Muscle layer of colon (tissue), 2 donors: Measurements from ENCODE around the gene RAD51B.

Experiments
- H3K27ac ChIP-seq: one replicate; pipeline ENCODE4 v1.7.0; 2013; ENCODE audit warnings: low read depth, mild to moderate bottlenecking, low read length, moderate library complexity
- H3K27me3 ChIP-seq, 2 donors: one replicate each; pipeline ENCODE4 v1.7.0; 2013; ENCODE audit warnings: low read length in 2 of 2, mild to moderate bottlenecking in 2 of 2; ENCODE audit not compliant: insufficient read depth in 2 of 2, control insufficient read depth in 1 of 2
- H3K36me3 ChIP-seq: one replicate; pipeline ENCODE4 v1.7.0; 2013; ENCODE audit warnings: mild to moderate bottlenecking, low read length; ENCODE audit not compliant: insufficient read depth
- H3K4me1 ChIP-seq: one replicate; pipeline ENCODE4 v1.7.0; 2013; ENCODE audit warnings: mild to moderate bottlenecking, low read length; ENCODE audit not compliant: insufficient read depth
- H3K4me3 ChIP-seq, 2 donors: one replicate each; pipeline ENCODE4 v1.7.0; 2013; ENCODE audit warnings: low read length in 2 of 2, low read depth in 1 of 2, mild to moderate bottlenecking in 1 of 2, moderate library complexity in 1 of 2
- H3K9ac ChIP-seq: one replicate; pipeline ENCODE4 v1.7.0; 2013; ENCODE audit warnings: low read length
- H3K9me3 ChIP-seq: one replicate; pipeline ENCODE4 v1.7.0; 2013; ENCODE audit warnings: mild to moderate bottlenecking, low read length
- donor health status: abdominal sarcoma.
- donor health status: Adenocarcinoma of cecum.

RAD51B gene

DNA sequence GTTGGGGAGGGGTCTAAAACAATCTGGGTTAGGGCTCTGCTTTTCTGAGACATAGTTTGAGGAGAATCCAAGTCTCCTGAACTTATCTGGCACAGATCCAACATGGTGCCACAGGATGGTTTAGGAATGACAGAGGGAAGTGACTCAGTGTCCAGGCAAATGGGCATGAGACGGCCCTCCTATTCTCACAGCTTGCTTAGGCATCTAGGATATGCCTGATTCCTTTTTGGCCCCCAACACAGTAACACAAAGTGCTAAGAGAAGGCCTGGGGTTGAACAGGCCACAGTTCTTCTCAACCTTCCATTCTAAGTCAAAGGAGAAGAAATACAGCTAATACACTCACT is 855.6 kb downstream of the RAD51B start:
- H3K9me3 ChIP-seq = no peaks in the 10 kb centered on the region
- no peaks in the 10 kb centered on the region for H3K36me3 ChIP-seq
- H3K4me3 ChIP-seq = no peak overlapping the region
- H3K27ac ChIP-seq = no peak overlapping the region
- no peaks in the 10 kb centered on the region for H3K27me3 ChIP-seq
- no peak overlapping the region for H3K9ac ChIP-seq
- H3K4me1 ChIP-seq = peaks cover 30% of the 10 kb centered on the region

DNA sequence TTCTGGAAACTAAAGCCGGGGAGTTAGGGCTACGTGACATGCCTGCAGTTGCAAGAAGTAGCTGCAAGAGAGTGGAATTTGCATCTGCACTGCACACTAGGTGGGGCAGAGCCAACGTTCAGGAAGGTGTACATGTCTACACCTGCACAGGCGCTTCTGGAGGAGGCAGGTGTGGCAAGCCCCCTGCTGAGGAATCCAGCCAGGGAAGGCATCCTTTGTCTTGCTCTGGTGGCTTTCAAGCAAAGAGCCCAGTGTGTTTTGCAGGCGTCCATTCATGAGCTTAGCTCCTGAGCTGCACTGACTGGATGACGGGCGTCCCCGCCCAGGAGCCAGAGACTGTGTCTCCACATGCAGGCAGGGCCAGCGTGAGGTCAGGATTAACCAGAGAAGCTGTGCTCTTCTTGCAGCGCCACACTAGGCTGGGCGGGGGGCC is 856.9 kb downstream of the RAD51B start:
- Histone ChIP-seq H3K4me3 (no peak overlapping the region), H3K27ac (no peak overlapping the region), H3K4me1 (peaks cover 27% of the 10 kb centered on the region)

DNA sequence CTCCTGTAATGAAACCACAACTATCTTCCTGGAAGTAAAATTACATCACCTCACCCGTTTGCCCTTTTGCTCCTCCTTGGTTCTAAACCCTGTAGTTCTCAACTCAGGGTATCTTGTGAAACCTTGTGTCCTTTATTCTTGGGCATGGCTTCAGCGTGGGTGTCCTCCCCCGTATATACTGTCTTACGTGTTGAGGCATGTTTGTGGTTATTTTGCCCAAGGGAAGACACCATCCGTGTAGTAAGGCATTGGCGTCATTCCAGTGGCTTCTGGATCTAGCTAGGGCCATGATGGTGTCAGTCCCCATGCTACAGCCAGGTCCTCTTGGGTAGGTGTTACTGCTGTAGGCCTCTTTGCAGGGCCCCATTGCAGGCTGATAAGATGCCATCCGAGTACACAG is 857.9 kb downstream of the RAD51B start:
- H3K9me3 ChIP-seq = no peaks in the 10 kb centered on the region
- H3K4me3 ChIP-seq = no peak overlapping the region
- peaks cover 27% of the 10 kb centered on the region for H3K4me1 ChIP-seq
- H3K27me3 ChIP-seq = no peaks in the 10 kb centered on the region
- H3K9ac ChIP-seq = no peak overlapping the region
- H3K27ac ChIP-seq = no peak overlapping the region
- H3K36me3 ChIP-seq = no peaks in the 10 kb centered on the region

More for the DNA sequence above, 856.9 kb downstream of the RAD51B start:
- Histone ChIP-seq H3K9ac (no peak overlapping the region), H3K36me3 (no peaks in the 10 kb centered on the region), H3K27me3 (no peaks in the 10 kb centered on the region), H3K9me3 (no peaks in the 10 kb centered on the region)

DNA sequence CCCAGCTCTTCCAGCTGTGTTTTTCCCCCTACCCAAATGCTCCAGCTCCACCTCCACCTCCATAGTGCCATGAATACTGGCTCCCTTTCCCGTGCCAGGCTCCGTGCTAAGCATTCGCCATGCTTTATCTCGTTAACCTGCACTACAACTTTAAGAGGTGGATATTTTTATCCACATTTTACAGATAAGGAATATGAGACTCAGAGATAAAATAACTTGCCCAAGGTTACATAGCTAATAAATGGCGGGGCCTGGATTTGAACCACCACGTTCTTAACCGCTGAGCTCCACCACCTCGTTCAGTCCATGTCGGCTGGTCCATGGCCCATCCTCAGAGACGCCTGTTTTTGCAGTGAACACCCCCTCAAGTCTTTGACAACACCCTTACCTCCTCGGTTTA is 858.3 kb downstream of the RAD51B start:
- no peaks in the 10 kb centered on the region for H3K9me3 ChIP-seq
- no peaks in the 10 kb centered on the region for H3K27me3 ChIP-seq
- H3K4me3 ChIP-seq = no peak overlapping the region
- no peak overlapping the region for H3K27ac ChIP-seq
- H3K4me1 ChIP-seq = peaks cover 27% of the 10 kb centered on the region
- H3K36me3 ChIP-seq = no peaks in the 10 kb centered on the region
- H3K9ac ChIP-seq = no peak overlapping the region

DNA sequence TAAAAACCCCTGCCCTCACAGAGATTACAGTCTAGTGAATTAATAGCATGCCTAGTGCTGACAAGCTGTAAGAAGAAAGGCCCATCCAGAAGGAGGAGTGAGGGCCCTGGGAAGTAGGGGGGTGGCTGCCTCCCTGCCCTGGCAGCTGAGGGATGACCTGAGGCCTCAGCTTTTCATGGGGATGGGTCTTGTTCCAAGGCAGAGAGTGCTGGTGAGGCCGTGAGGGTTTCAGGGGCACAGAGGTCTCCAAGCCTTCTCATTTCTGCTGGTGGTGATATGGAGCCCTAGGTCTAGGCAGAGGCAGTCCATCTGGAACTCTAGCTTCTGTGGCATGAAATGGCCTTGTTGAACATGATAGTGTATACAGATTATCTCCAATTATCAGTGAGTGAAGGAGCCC is 858.9 kb downstream of the RAD51B start:
- Histone ChIP-seq H3K4me3 (no peak overlapping the region), H3K9ac (no peak overlapping the region), H3K4me1 (peaks cover 30% of the 10 kb centered on the region), H3K9me3 (no peaks in the 10 kb centered on the region), H3K36me3 (no peaks in the 10 kb centered on the region), H3K27me3 (no peaks in the 10 kb centered on the region), H3K27ac (no peak overlapping the region)

DNA sequence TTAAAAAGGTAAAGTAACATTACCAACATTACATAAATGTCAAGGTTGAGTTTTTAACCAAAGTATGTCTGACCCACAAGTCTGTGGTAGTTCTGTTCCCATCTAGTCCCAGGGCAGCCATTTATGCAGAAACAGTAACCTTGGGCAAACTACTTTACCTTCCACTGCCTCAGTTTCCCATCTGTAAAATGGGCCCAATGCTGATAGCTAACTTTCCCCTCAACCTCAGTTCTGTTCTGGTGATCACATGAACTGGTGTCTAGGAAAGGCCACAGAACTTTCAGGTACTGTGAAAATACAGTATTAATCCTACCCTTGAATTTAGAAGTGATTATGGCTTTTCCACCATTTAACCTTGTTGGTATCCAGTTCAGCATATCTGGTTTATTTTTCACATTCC is 859.7 kb downstream of the RAD51B start:
- Histone ChIP-seq H3K36me3 (no peaks in the 10 kb centered on the region), H3K4me3 (no peak overlapping the region), H3K9me3 (no peaks in the 10 kb centered on the region), H3K27ac (no peak overlapping the region), H3K9ac (no peak overlapping the region), H3K27me3 (no peaks in the 10 kb centered on the region), H3K4me1 (peaks cover 36% of the 10 kb centered on the region)

DNA sequence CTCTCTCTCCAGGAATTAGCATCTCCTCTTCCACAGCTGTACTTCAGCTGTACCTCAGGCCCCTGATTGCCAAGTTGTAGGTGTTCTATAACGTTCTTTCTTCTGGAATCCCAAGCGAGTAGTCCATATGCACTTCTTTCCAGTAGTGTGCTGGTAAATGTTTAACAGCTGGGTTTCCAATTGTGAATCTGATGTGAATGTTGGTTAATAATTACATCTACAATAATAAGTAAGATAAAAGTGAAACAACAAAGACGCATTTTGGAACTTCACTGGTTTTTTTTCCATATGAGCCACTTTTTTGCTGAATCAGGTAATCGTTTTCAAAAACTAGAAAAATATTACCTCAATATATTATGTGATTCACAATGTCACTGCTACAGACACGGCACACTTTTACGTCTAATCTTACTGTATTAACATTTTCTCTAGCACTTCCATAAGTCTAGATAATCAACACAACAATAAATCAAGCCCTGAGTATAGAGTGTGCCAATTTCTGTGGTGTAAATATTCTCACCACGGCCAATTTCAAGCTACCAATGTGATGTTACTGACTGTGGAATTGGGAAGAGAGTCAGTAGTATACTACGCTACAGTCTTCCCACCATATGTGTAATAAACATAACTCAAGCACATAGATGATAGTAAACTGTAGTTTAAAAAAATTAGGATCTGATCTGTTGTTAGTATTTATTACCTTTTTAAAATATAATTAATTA is 860.3 kb downstream of the RAD51B start:
- Histone ChIP-seq H3K27me3 (no peaks in the 10 kb centered on the region), H3K4me3 (no peak overlapping the region), H3K36me3 (no peaks in the 10 kb centered on the region), H3K27ac (no peak overlapping the region), H3K9ac (no peak overlapping the region), H3K4me1 (peaks cover 41% of the 10 kb centered on the region), H3K9me3 (no peaks in the 10 kb centered on the region)

DNA sequence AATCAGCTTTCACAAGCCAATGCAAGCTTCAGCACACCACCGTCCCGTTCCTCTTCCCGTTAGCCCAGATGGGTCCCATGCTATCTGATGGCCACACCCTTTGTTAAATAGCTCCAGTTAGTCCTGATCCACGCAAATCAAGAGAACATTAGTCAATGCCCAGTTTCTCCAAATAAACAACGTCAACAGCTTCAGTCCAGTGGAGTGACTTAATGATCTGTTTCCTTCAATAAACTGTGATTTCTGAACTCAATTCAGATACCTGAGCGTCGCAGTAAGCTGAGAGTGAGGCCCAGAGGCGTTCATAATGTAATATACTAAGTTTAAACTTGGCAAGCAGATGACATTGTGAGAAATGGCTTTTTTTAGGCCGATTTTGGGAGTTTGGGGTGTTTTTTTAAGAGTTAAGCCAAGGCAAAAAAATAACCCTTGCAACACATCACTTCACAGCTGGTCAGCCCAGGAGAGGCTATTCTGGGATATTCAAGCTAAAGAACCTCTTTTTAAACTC is 861.0 kb downstream of the RAD51B start:
- Histone ChIP-seq H3K36me3 (no peaks in the 10 kb centered on the region), H3K4me1 (peaks cover 45% of the 10 kb centered on the region), H3K27me3 (no peaks in the 10 kb centered on the region), H3K9me3 (no peaks in the 10 kb centered on the region), H3K4me3 (no peak overlapping the region), H3K9ac (no peak overlapping the region), H3K27ac (peak overlapping the region; percentile 40)

DNA sequence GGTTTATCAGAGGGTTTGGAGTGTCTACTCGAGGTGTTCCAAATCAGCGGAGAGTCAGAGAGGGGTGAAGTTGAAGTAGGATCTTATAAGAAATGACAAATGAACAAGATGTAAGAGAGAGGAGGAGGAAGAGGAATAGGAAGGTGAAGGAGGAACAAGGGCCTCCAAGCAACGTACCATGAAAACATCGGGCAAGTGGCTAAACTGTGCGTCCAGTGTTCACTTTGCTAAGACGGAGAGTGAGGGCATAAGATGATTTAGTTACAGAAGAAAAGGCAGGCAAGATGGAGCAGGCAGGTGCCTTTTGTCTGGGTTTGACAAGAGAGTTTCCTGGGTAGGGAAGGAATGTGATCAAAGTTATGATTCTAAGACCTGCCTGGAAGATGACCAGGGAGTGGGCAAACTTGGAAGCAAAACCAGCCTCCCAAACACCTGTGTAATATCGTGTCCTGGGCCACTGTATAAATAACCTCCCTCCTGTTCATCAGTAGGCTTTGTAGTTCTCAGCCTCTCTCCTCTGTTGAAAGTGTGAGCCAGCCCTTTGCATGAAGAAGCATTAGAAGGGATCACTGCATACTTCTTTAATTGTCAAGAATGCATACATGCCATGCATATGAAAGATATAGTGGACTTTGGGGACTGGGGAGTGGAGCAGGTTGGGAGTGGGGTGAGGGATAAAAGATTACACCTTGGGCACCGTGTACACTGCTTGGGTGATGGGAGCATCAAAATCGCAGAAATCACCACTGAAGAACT is 861.9 kb downstream of the RAD51B start:
- H3K9me3 ChIP-seq = no peaks in the 10 kb centered on the region
- H3K4me1 ChIP-seq = peaks cover 45% of the 10 kb centered on the region
- H3K4me3 ChIP-seq = no peak overlapping the region
- peak overlapping the region; percentile 40 for H3K27ac ChIP-seq
- H3K27me3 ChIP-seq = no peaks in the 10 kb centered on the region
- H3K36me3 ChIP-seq = no peaks in the 10 kb centered on the region
- no peak overlapping the region for H3K9ac ChIP-seq

DNA sequence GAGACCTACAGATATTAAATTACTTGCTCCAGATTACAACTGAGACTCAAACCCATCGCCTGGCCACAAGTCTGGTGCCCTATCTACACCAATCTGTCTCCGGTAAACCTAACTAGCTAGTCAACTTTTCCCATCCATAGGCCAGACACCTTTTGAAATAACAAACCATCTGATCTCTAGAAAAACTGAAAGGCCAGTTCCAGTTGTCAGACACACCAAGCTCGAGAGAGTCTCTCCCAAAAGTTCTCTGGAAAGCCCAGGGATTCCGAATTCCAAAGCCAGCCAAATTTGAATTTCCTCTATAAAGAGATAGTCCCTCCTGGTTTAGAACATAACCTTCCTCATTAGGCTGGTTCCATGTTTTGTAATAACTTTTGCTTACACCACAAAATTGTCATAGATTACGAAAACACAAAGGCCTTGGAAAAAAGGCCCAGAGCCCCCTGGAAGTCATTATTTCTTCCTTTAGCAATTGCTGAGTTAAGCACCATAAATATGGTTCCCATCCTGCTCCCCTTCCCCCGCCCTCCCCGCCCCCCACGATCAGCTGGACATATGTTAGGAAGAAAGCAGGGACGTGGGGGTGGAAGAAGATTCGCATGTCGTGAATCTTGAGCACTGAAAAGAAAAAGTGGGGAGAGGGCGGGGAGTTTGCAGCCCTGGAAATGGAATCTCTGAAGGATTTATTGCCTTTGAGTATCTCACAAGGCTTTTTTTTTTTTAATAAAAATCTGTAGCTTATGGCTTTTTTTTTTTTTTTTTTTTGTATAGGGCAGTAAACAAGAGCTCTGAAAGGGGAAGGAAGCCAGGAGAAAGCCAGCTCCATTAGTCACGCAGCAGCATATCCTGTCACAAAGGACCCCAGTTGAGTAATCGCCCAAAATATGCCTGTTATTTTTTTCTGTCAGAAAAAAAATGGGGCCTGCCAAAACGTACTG is 862.9 kb downstream of the RAD51B start:
- no peak overlapping the region for H3K9ac ChIP-seq
- H3K9me3 ChIP-seq = no peaks in the 10 kb centered on the region
- H3K4me1 ChIP-seq = peaks cover 45% of the 10 kb centered on the region
- peak overlapping the region; percentile 37 for H3K27ac ChIP-seq
- no peaks in the 10 kb centered on the region for H3K36me3 ChIP-seq
- H3K27me3 ChIP-seq = no peaks in the 10 kb centered on the region
- H3K4me3 ChIP-seq = no peak overlapping the region

DNA sequence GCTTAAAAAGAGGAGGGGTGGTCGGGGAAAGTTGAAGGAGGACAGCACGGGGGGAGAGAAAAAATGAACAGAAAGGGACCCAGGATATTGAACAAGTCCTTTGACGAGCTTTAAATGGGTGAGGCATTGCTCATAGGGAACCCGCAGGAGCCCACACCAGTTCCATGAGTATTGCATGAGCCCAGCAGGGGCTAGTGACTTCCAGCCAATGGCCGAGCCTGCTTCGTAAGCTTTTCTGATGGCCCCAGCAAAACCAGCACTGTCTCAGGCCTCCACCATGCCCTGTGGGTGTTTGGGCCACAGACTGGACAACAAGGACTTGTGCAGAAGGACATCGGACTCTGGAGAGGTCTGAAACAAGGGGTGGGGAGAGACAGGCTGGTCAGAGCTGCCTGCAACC is 863.7 kb downstream of the RAD51B start:
- no peak overlapping the region for H3K9ac ChIP-seq
- no peak overlapping the region for H3K4me3 ChIP-seq
- no peaks in the 10 kb centered on the region for H3K9me3 ChIP-seq
- no peaks in the 10 kb centered on the region for H3K27me3 ChIP-seq
- no peaks in the 10 kb centered on the region for H3K36me3 ChIP-seq
- peak overlapping the region; percentile 44 for H3K27ac ChIP-seq
- H3K4me1 ChIP-seq = peaks cover 45% of the 10 kb centered on the region
